K562 (cell line): ENCODE data around the gene LAP3. TPM values are rescaled to one million over a fixed set of nuclear protein-coding genes. Genes with fewer than 3 reads are reported as not detected.

Experiments
- ATAC-seq: fragments of 200-7000 bp; cut with Tn5 transposase; 3 replicates; pipeline ENCODE4 v1.9.1; 2020; ENCODE audit warnings: moderate library complexity
- BruUV-seq: library from RNA; stranded (reverse); fragments of 400-500 nt; replicated peaks from 2 replicates; lab custom pipeline; 2021; lab: Mats Ljungman, UMichigan
- CTCF ChIA-PET: fragments of 300-600 bp; formaldehyde crosslinking; extraction: SDS; loops from one replicate; lab custom pipeline; 2021; ENCODE audit warnings: low intra/inter-chr PET ratio; lab: Yijun Ruan, JAX
- POLR2A ChIA-PET: fragments of 300-600, 350-650 bp; sonication (Branson Sonifier 250); formaldehyde crosslinking; extraction: SDS; loops from one replicate; lab custom pipeline; 2021; ENCODE audit warnings: antibody characterized with exemption, inconsistent platforms; lab: Yijun Ruan, JAX
- DNase-seq, 4 experiments: peaks; one replicate each; pipeline versions ENCODE4 v3.0.0 to v3.0.0-alpha.2; 2011 to 2018; ENCODE audit warnings: low spot score in 3 of 4, mixed read lengths in 3 of 4; ENCODE audit errors: extremely low read depth in 1 of 4
- FAIRE-seq: peaks from 2 replicates; lab custom pipeline; 2011; peaks lifted over from hg19 to GRCh38; lab: Jason Lieb, UNC
- H2AFZ ChIP-seq: 2 replicates; pipeline ENCODE4 v1.6.0; 2011; ENCODE audit warnings: low read depth, low read length, control low read depth, inconsistent platforms
- H3K27ac ChIP-seq: fragments of 200-600 bp; 3 replicates; pipeline ENCODE4 v1.8.0; 2011; ENCODE audit warnings: low read depth, mild to moderate bottlenecking, control low read depth, inconsistent platforms, low read length, moderate library complexity, mixed read lengths; ENCODE audit errors: extremely low read depth
- H3K27me3 ChIP-seq, 2 experiments: fragments of 300-600 bp in 1 of 2; 2 replicates in 1 of 2; 3 replicates in 1 of 2; pipeline versions ENCODE4 v1.6.0 to v1.8.0; 2011; ENCODE audit warnings: inconsistent platforms in 2 of 2, low read length in 2 of 2, mild to moderate bottlenecking in 1 of 2, mixed read lengths in 1 of 2, moderate library complexity in 1 of 2; ENCODE audit not compliant: control insufficient read depth in 2 of 2, insufficient read depth in 2 of 2
- H3K36me3 ChIP-seq: fragments of 300-600 bp; 3 replicates; pipeline ENCODE4 v1.8.0; 2011; ENCODE audit warnings: mild to moderate bottlenecking, low read length, inconsistent platforms; ENCODE audit not compliant: control insufficient read depth, insufficient read depth
- H3K4me1 ChIP-seq, 2 experiments: fragments of 200-600 bp in 1 of 2; replicated peaks in 1 of 2; 2 replicates in 1 of 2; 3 replicates in 1 of 2; pipeline versions ENCODE4 v1.5.1 to v1.8.0; 2011; ENCODE audit warnings: inconsistent platforms in 2 of 2, low read length in 2 of 2, mild to moderate bottlenecking in 1 of 2, mixed read lengths in 1 of 2, moderate library complexity in 1 of 2; ENCODE audit not compliant: control insufficient read depth in 2 of 2, insufficient read depth in 2 of 2
- H3K4me2 ChIP-seq: 2 replicates; pipeline ENCODE4 v1.6.1; 2011; ENCODE audit warnings: low read length, control low read depth, inconsistent platforms, mixed read lengths; ENCODE audit not compliant: insufficient read depth
- H3K4me3 ChIP-seq: fragments of 200-600 bp; sonication (generic), shearing (Covaris generic); 2 replicates; pipeline ENCODE4 v1.5.1; 2016; ENCODE audit warnings: control low read depth, inconsistent platforms
- H3K79me2 ChIP-seq: fragments of 200-600 bp; 3 replicates; pipeline ENCODE4 v1.8.0; 2011; ENCODE audit warnings: low read length, inconsistent platforms; ENCODE audit not compliant: control insufficient read depth, insufficient read depth
- H3K9ac ChIP-seq, 2 experiments: 2 replicates each; pipeline versions ENCODE4 v1.6.0 to v1.6.1; 2011; ENCODE audit warnings: low read depth in 2 of 2, low read length in 2 of 2, control low read depth in 1 of 2, inconsistent platforms in 1 of 2, mild to moderate bottlenecking in 1 of 2, mixed read lengths in 1 of 2; ENCODE audit not compliant: insufficient read depth in 1 of 2
- H3K9me1 ChIP-seq: one replicate; pipeline ENCODE4 v1.6.0; 2011; ENCODE audit warnings: inconsistent platforms, mild to moderate bottlenecking, low read length, moderate library complexity; ENCODE audit not compliant: control insufficient read depth, insufficient read depth
- H3K9me3 ChIP-seq: replicated peaks from 2 replicates; pipeline ENCODE4 v1.5.1; 2011; ENCODE audit warnings: low read depth, low read length, inconsistent platforms; ENCODE audit not compliant: control insufficient read depth, insufficient read depth
- H4K20me1 ChIP-seq: replicated peaks from 2 replicates; pipeline ENCODE4 v1.6.1; 2011; ENCODE audit warnings: low read length, inconsistent platforms, mixed read lengths; ENCODE audit not compliant: control insufficient read depth, insufficient read depth
- BCL6 ChIP-seq: fragments of 250-450 bp; sonication (Bioruptor Pico); IDR thresholded peaks from 2 replicates; pipeline ENCODE4 v1.4.0; 2020
- CBFB ChIP-seq: sonication (generic); formaldehyde crosslinking; IDR thresholded peaks from 2 replicates; pipeline ENCODE4 v1.4.0; 2020; ENCODE audit warnings: mild to moderate bottlenecking, missing genetic modification reagents
- CEBPG ChIP-seq, 3 experiments: fragments of 200-800 bp in 1 of 3; sonication (Bioruptor generic) in 1 of 3; sonication (generic) in 1 of 3; formaldehyde crosslinking in 1 of 3; IDR thresholded peaks in 2 of 3; conservative IDR thresholded peaks in 1 of 3; 2 replicates each; pipeline versions ENCODE4 v1.6.1 to v1.8.0; 2016 to 2022; ENCODE audit warnings: missing compliant biosample characterization in 2 of 3, missing genetic modification characterization in 2 of 3, mild to moderate bottlenecking in 1 of 3, missing genetic modification reagents in 1 of 3
- E2F4 ChIP-seq: sonication (generic); formaldehyde crosslinking; IDR thresholded peaks from 2 replicates; pipeline ENCODE4 v1.8.0; 2022; ENCODE audit warnings: mild to moderate bottlenecking, low read depth, missing genetic modification reagents
- ELF2 ChIP-seq: fragments of 250-450 bp; sonication (Bioruptor Pico); IDR thresholded peaks from 2 replicates; pipeline ENCODE4 v1.5.0; 2021; ENCODE audit warnings: mild to moderate bottlenecking
- FIP1L1 ChIP-seq: fragments of 200-400 bp; formaldehyde crosslinking; IDR thresholded peaks from 2 replicates; pipeline ENCODE4 v1.6.1; 2018; ENCODE audit warnings: mild to moderate bottlenecking, low read depth, low read length; ENCODE audit not compliant: poor library complexity, severe bottlenecking
- FOXA1 ChIP-seq: fragments of 450-650 bp; IDR thresholded peaks from 2 replicates; pipeline ENCODE4 v1.6.1; 2016; ENCODE audit warnings: mild to moderate bottlenecking, borderline replicate concordance
- FOXK2 ChIP-seq, 2 experiments: fragments of 450-650 bp; IDR thresholded peaks in 1 of 2; conservative IDR thresholded peaks in 1 of 2; 2 replicates each; pipeline ENCODE4 v1.6.1; 2016; ENCODE audit warnings: low read depth in 2 of 2, mild to moderate bottlenecking in 1 of 2
- FUS ChIP-seq: fragments of 200-400 bp; formaldehyde crosslinking; optimal IDR thresholded peaks from 2 replicates; pipeline ENCODE3; 2017; ENCODE audit warnings: low read depth, low read length
- KAT8 ChIP-seq: fragments of 450-650 bp; IDR thresholded peaks from 2 replicates; pipeline ENCODE4 v1.6.1; 2016; ENCODE audit warnings: low read depth, mild to moderate bottlenecking
- MAFK ChIP-seq: IDR thresholded peaks from 2 replicates; pipeline ENCODE4 v1.6.1; 2011; ENCODE audit warnings: low read length, improper control_type of control experiment
- TGIF2 ChIP-seq: sonication (generic); formaldehyde crosslinking; IDR thresholded peaks from 2 replicates; pipeline ENCODE4 v1.8.1; 2022; ENCODE audit warnings: mild to moderate bottlenecking, missing genetic modification reagents, moderate library complexity
- ZEB2 ChIP-seq: fragments of 450-650 bp; IDR thresholded peaks from 2 replicates; pipeline ENCODE4 v1.6.1; 2016
- ZNF609 ChIP-seq: sonication (generic); formaldehyde crosslinking; IDR thresholded peaks from 2 replicates; pipeline ENCODE4 v1.8.1; 2023; ENCODE audit warnings: missing genetic modification reagents, mild to moderate bottlenecking, borderline replicate concordance
- ZNF668 ChIP-seq: fragments of 250-450 bp; sonication (Bioruptor Pico); IDR thresholded peaks from 2 replicates; pipeline ENCODE4 v1.8.0; 2022; ENCODE audit warnings: mild to moderate bottlenecking, inconsistent platforms
- ZNF766 ChIP-seq: fragments of 200-800 bp; sonication (Bioruptor generic); conservative IDR thresholded peaks from 2 replicates; pipeline ENCODE4 v1.6.1; 2016; ENCODE audit warnings: missing genetic modification characterization, missing compliant biosample characterization
- WGBS: fragments of 100-300 bp; shearing (Covaris generic); methylation state at CpG from one replicate; pipeline ENCODE4 v1.1.6; 2016; ENCODE audit warnings: low coverage, mixed read lengths; ENCODE audit not compliant: insufficient coverage; ENCODE audit errors: missing lambda C conversion rate; 5-methylcytosine and 5-hydroxymethylcytosine counted together
- in situ Hi-C: fragments of 300-500 bp; cut with MboI; formaldehyde crosslinking; loops from 4 replicates; pipeline ENCODE4 v1.15.0; 2018; ENCODE audit warnings: inconsistent platforms, mixed read lengths
- intact Hi-C: fragments of 100-400 bp; cut with micrococcal nuclease; formaldehyde crosslinking; loops from 2 replicates; pipeline ENCODE4 v1.14.2; 2022
- polyA plus RNA-seq, 8 experiments: library from polyadenylated mRNA; depleted of rRNA in 4 of 8; stranded (reverse) in 5 of 8; unstranded in 3 of 8; fragments of >200 nt; fragmentation: Nextera tagmentation in 2 of 8; fragmentation: Illumina TruSeq in 1 of 8; extraction: Ambion mirVana in 2 of 8; extraction: Trizol in 1 of 8; gene quantifications; 2 replicates each; pipeline versions ENCODE4 v1.2.1 to v1.2.3, GENCODE V29; 2011 to 2014; ENCODE audit warnings: inconsistent platforms in 1 of 8, missing spikeins in 1 of 8
- total RNA-seq, 7 experiments: library from RNA; depleted of rRNA in 6 of 7; stranded (reverse); fragments of >200 nt in 6 of 7; fragmentation: Illumina TruSeq in 2 of 7; extraction: Trizol in 2 of 7; gene quantifications; 2 replicates each; pipeline versions ENCODE4 v1.2.1 to v1.2.3, GENCODE V29; 2011 to 2021; ENCODE audit warnings: low replicate concordance in 1 of 7

LAP3 gene
- total and polyA plus RNA-seq, 9 of the 15 experiments (the other 6 are each of a cell fraction or from before 2014, with no cell fraction given): 82.3 to 170 (median 107) TPM

- FAIRE-seq: no peak
- Histone ChIP-seq H3K27ac (no peak overlapping the region), H3K4me2 (no peak overlapping the region), H3K9me3 (no peaks in the 10 kb centered on the region), H4K20me1 (no peaks in the 10 kb centered on the region), H3K36me3 (no peaks in the 10 kb centered on the region), H3K79me2 (no peaks in the 10 kb centered on the region), H3K4me1 (no peaks in the 10 kb centered on the region), H2AFZ (no peak overlapping the region), H3K27me3 (no peaks in the 10 kb centered on the region; a peak in 1 of 5 replicates), H3K9me1 (no peaks in the 10 kb centered on the region)
- DNase-seq: no peak
- intact Hi-C loops (no loop called here), in situ Hi-C loops (loop anchor here (25.0 kb wide), 1 partner anchor 1053 kb away; no protein-coding TSS in a partner anchor)
- ChIA-PET CTCF (no interaction called here), POLR2A (interaction anchor here (1.0 kb wide), 1 partner anchor 22 kb away, joined by 3 read pairs; no protein-coding TSS in a partner anchor)
- no peak for ATAC-seq
- no TSS peak for BruUV-seq
- TF ChIP-seq ELF2 (CRISPR knock-in tag): no peak
- TF ChIP-seq CEBPG (CRISPR knock-in tag; IDR thresholded peaks at IDR 0.05): no peak
- TF ChIP-seq CEBPG (tag; conservative IDR thresholded peaks at IDR 0.05 in 1 of 2, IDR thresholded peaks at IDR 0.05 in 1 of 2): no peak
- TF ChIP-seq FOXA1: no peak
- TF ChIP-seq BCL6: no peak
- TF ChIP-seq ZNF766: no peak
- TF ChIP-seq E2F4 (CRISPR knock-in tag): no peak
- TF ChIP-seq ZNF668 (CRISPR knock-in tag): no peak
- no peak for TF ChIP-seq ZNF609 (CRISPR knock-in tag)
- TF ChIP-seq KAT8: no peak
- TF ChIP-seq FIP1L1: no peak
- TF ChIP-seq FOXK2 (conservative IDR thresholded peaks at IDR 0.05 in 1 of 2, IDR thresholded peaks at IDR 0.05 in 1 of 2; ENCODE audit: low read depth in 2 of 2): no peak
- no peak for TF ChIP-seq ZEB2
- no peak for TF ChIP-seq CBFB (CRISPR knock-in tag)
- TF ChIP-seq MAFK: no peak
- no peak for TF ChIP-seq FUS
- TF ChIP-seq TGIF2: no peak
- TF ChIP-seq, all 486 proteins: peak for 0
- Histone ChIP-seq H3K9ac (no peak overlapping the region), H3K4me3 (no peak overlapping the region)
- 27% methylated on average over 4 of the region's 4 CpGs for WGBS
These were observed 42.3 kb upstream of the LAP3 start for GRCh38 chr4:17534705-17535104.
